ENCODE measurements around the gene SDF2. TPM values are rescaled to one million over a fixed set of nuclear protein-coding genes. Genes with fewer than 3 reads are reported as not detected.

Gene SDF2
- polyA plus RNA-seq, 4 donors: 71.7 to 81.6 (median 78.3) TPM

Other genes starting within 250 kb of the SDF2 start
- 10 to 100 TPM in 2 of 4 donors, 1 to 10 TPM in 1, under 1 TPM in 1; 0.30 to 13.9 (median 7.6) TPM for gene SLC13A2, start 188.3 kb downstream of the SDF2 start, polyA plus RNA-seq (ENCODE audit: insufficient read length in 4 of 4)
- under 1 TPM; 0.16 to 0.85 (median 0.58) TPM for gene FOXN1, start 155.6 kb downstream of the SDF2 start, polyA plus RNA-seq (ENCODE audit: insufficient read length in 4 of 4)
- gene UNC119, start 109.3 kb downstream of the SDF2 start, polyA plus RNA-seq (ENCODE audit: insufficient read length in 4 of 4): 10 to 100 TPM; 31.9 to 70.4 (median 51.6) TPM
- 10 to 100 TPM; 37.5 to 99.7 (median 96.4) TPM for gene PIGS, start 90.4 kb downstream of the SDF2 start, polyA plus RNA-seq (ENCODE audit: insufficient read length in 4 of 4)
- gene ALDOC, start 85.0 kb downstream of the SDF2 start, polyA plus RNA-seq (ENCODE audit: insufficient read length in 4 of 4): 10 to 100 TPM in 3 of 4 donors, 1 to 10 TPM in 1; 6.1 to 30.3 (median 18.6) TPM
- gene SPAG5, start 62.9 kb downstream of the SDF2 start, polyA plus RNA-seq (ENCODE audit: insufficient read length in 4 of 4): 10 to 100 TPM; 33.2 to 60.6 (median 51.5) TPM
- gene RSKR, start 47.7 kb downstream of the SDF2 start, polyA plus RNA-seq (ENCODE audit: insufficient read length in 4 of 4): 10 to 100 TPM in 3 of 4 donors, 1 to 10 TPM in 1; 9.2 to 29.4 (median 15.1) TPM
- gene BLTP2, start 16.7 kb downstream of the SDF2 start, polyA plus RNA-seq (ENCODE audit: insufficient read length in 4 of 4): 10 to 100 TPM; 63.3 to 95.4 (median 82.0) TPM
- 10 to 100 TPM; 54.9 to 73.2 (median 68.1) TPM for gene SUPT6H, start 299 bp upstream of the SDF2 start, polyA plus RNA-seq (ENCODE audit: insufficient read length in 4 of 4)
- 1 to 10 TPM; 4.5 to 7.8 (median 7.3) TPM for gene PROCA1, start 50.0 kb upstream of the SDF2 start, polyA plus RNA-seq (ENCODE audit: insufficient read length in 4 of 4)
- gene RAB34, start 56.0 kb upstream of the SDF2 start, polyA plus RNA-seq (ENCODE audit: insufficient read length in 4 of 4): 100 to 1,000 TPM; 179 to 191 (median 185) TPM
- gene RPL23A, start 58.1 kb upstream of the SDF2 start, polyA plus RNA-seq (ENCODE audit: insufficient read length in 4 of 4): 1,000 to 10,000 TPM in 2 of 4 donors, 100 to 1,000 TPM in 2; 896 to 1,307 (median 1,003) TPM
- gene TLCD1, start 64.3 kb upstream of the SDF2 start, polyA plus RNA-seq (ENCODE audit: insufficient read length in 4 of 4): 10 to 100 TPM in 3 of 4 donors, 1 to 10 TPM in 1; 2.9 to 18.8 (median 16.3) TPM
- gene NEK8, start 66.9 kb upstream of the SDF2 start, polyA plus RNA-seq (ENCODE audit: insufficient read length in 4 of 4): 10 to 100 TPM in 1 of 4 donors, 1 to 10 TPM in 3; 2.8 to 13.2 (median 7.2) TPM
- gene TRAF4, start 82.1 kb upstream of the SDF2 start, polyA plus RNA-seq (ENCODE audit: insufficient read length in 4 of 4): 100 to 1,000 TPM in 3 of 4 donors, 10 to 100 TPM in 1; 72.1 to 163 (median 109) TPM
- 10 to 100 TPM; 14.8 to 23.8 (median 21.6) TPM for gene FAM222B, start 180.9 kb upstream of the SDF2 start, polyA plus RNA-seq (ENCODE audit: insufficient read length in 4 of 4)
- 10 to 100 TPM; 50.1 to 71.3 (median 69.9) TPM for gene ERAL1, start 193.1 kb upstream of the SDF2 start, polyA plus RNA-seq (ENCODE audit: insufficient read length in 4 of 4)
- gene FLOT2, start 235.8 kb upstream of the SDF2 start, polyA plus RNA-seq (ENCODE audit: insufficient read length in 4 of 4): 100 to 1,000 TPM in 1 of 4 donors, 10 to 100 TPM in 3; 43.8 to 106 (median 78.5) TPM
- 10 to 100 TPM in 3 of 4 donors, 1 to 10 TPM in 1; 6.6 to 17.9 (median 12.4) TPM for gene DHRS13, start 241.2 kb upstream of the SDF2 start, polyA plus RNA-seq (ENCODE audit: insufficient read length in 4 of 4)

Data from left renal pelvis (tissue), 4 donors.